ENCODE measurements around the gene IQSEC1. TPM values are rescaled to one million over a fixed set of nuclear protein-coding genes. Genes with fewer than 3 reads are reported as not detected.
A peak's percentile ranks its signal among the peaks of the same experiment; 100 is the strongest.

IQSEC1 gene
- polyA plus RNA-seq, 3 donors: 17.7 to 61.7 (median 30.3) TPM

GRCh38 chr3:12914088-12914487 is 159.1 kb downstream of the IQSEC1 start:
- Histone ChIP-seq H2AFZ (ENCODE audit: insufficient read depth, low read depth, low read length, poor library complexity, severe bottlenecking) (no peak overlapping the region), H3K27me3 (ENCODE audit: control insufficient read depth in 2 of 2, insufficient read depth in 2 of 2, low read length in 2 of 2) (no peaks in the 10 kb centered on the region), H3K79me2 (ENCODE audit: insufficient read depth, low read length) (no peaks in the 10 kb centered on the region), H3K9ac (ENCODE audit: insufficient read depth, low read length, poor library complexity, severe bottlenecking) (no peak overlapping the region), H3K27ac (ENCODE audit: low read depth in 1 of 2, low read length in 2 of 2) (no peak overlapping the region), H4K20me1 (ENCODE audit: insufficient read depth, low read length) (peaks cover 100% of the 10 kb centered on the region), H3K4me2 (replicated peaks; ENCODE audit: extremely low read depth, low read length, poor library complexity, severe bottlenecking) (no peak overlapping the region), H3K9me3 (replicated peaks in 1 of 2; ENCODE audit: control insufficient read depth in 1 of 2, insufficient read depth in 1 of 2, low read length in 2 of 2) (no peaks in the 10 kb centered on the region), H3K4me1 (ENCODE audit: control insufficient read depth in 1 of 2, insufficient read depth in 2 of 2, low read length in 2 of 2) (no peaks in the 10 kb centered on the region), H3K36me3 (replicated peaks in 1 of 2; ENCODE audit: control insufficient read depth in 1 of 2, insufficient read depth in 2 of 2, low read length in 2 of 2) (peaks cover 98 to 100% of the 10 kb centered on the region in 2 donors), H3K4me3 (replicated peaks in 1 of 3; ENCODE audit: low read depth in 2 of 3, low read length in 3 of 3) (no peak overlapping the region)
- peak overlapping the region in 2 of 7 donors; percentile 46 to 84 for H3K27ac Mint-ChIP-seq
- WGBS (ENCODE audit: insufficient coverage): 97% methylated on average over 7 of the region's 7 CpGs
- peaks cover 90 to 100% of the 10 kb centered on the region in 2 donors for H3K36me3 Mint-ChIP-seq
- no peak overlapping the region for H3K4me3 Mint-ChIP-seq
- H3K9me3 Mint-ChIP-seq: peaks cover 0 to 2% (median 0%) of the 10 kb centered on the region in 7 donors
- TF ChIP-seq CTCF (IDR thresholded peaks at IDR 0.05): no peak
- DNase-seq: no peak
- H3K27me3 Mint-ChIP-seq (ENCODE audit: low read depth in 3 of 3): no peaks in the 10 kb centered on the region
- intact Hi-C loops (cut with micrococcal nuclease): no loop called here
- peaks cover 1% of the 10 kb centered on the region for H3K4me1 Mint-ChIP-seq

- intact Hi-C loops (cut with micrococcal nuclease): no loop called here
- no peak for TF ChIP-seq CTCF (IDR thresholded peaks at IDR 0.05)
- H3K27ac ChIP-seq (ENCODE audit: low read depth in 1 of 2, low read length in 2 of 2): no peak overlapping the region
- H3K36me3 ChIP-seq (replicated peaks in 1 of 2; ENCODE audit: control insufficient read depth in 1 of 2, insufficient read depth in 2 of 2, low read length in 2 of 2): peaks cover 98 to 100% of the 10 kb centered on the region in 2 donors
- H3K4me3 ChIP-seq (replicated peaks in 1 of 3; ENCODE audit: low read depth in 2 of 3, low read length in 3 of 3): no peak overlapping the region
- H3K27me3 ChIP-seq (ENCODE audit: control insufficient read depth in 2 of 2, insufficient read depth in 2 of 2, low read length in 2 of 2): no peaks in the 10 kb centered on the region
- 98% methylated on average over 15 of the region's 15 CpGs for WGBS (ENCODE audit: insufficient coverage)
- no peaks in the 10 kb centered on the region for H3K9me3 ChIP-seq (replicated peaks in 1 of 2; ENCODE audit: control insufficient read depth in 1 of 2, insufficient read depth in 1 of 2, low read length in 2 of 2)
- DNase-seq: no peak
- no peak overlapping the region for H3K4me2 ChIP-seq (replicated peaks; ENCODE audit: extremely low read depth, low read length, poor library complexity, severe bottlenecking)
- peaks cover 100% of the 10 kb centered on the region for H4K20me1 ChIP-seq (ENCODE audit: insufficient read depth, low read length)
- peaks cover 1% of the 10 kb centered on the region for H3K4me1 Mint-ChIP-seq
- H3K4me1 ChIP-seq (ENCODE audit: control insufficient read depth in 1 of 2, insufficient read depth in 2 of 2, low read length in 2 of 2): no peaks in the 10 kb centered on the region
- no peak overlapping the region for H3K4me3 Mint-ChIP-seq
- H2AFZ ChIP-seq (ENCODE audit: insufficient read depth, low read depth, low read length, poor library complexity, severe bottlenecking): no peak overlapping the region
- H3K27me3 Mint-ChIP-seq (ENCODE audit: low read depth in 3 of 3): no peaks in the 10 kb centered on the region
- H3K9ac ChIP-seq (ENCODE audit: insufficient read depth, low read length, poor library complexity, severe bottlenecking): no peak overlapping the region
- no peaks in the 10 kb centered on the region for H3K9me3 Mint-ChIP-seq
- H3K27ac Mint-ChIP-seq: no peak overlapping the region
- peaks cover 95 to 100% of the 10 kb centered on the region in 2 donors for H3K36me3 Mint-ChIP-seq
- no peaks in the 10 kb centered on the region for H3K79me2 ChIP-seq (ENCODE audit: insufficient read depth, low read length)
These were observed 161.3 kb downstream of the IQSEC1 start for GRCh38 chr3:12911881-12912415.
